Measurements from ENCODE around the gene YPEL2.
"Not testable (repeated sequence)": the region's sequence is repeated elsewhere in the genome, so short reads cannot be mapped to it uniquely, and the experiment has no call there.

Gene YPEL2

GRCh38 chr17:59389066-59389465, 57.6 kb downstream of the YPEL2 start:
- no peak for TF ChIP-seq POLR2A (IDR thresholded peaks at IDR 0.05; ENCODE audit: low read depth, low read length)
- TF ChIP-seq TAF1 (IDR thresholded peaks at IDR 0.05; ENCODE audit: borderline replicate concordance, low read depth, low read length), result no peak
- no peak for TF ChIP-seq POLR2AphosphoS5 (IDR thresholded peaks at IDR 0.05; ENCODE audit: low read depth, low read length)
- no peak for DNase-seq (ENCODE audit: insufficient read length)
- FAIRE-seq, result no peak

- no peak for DNase-seq (ENCODE audit: insufficient read length)
- TF ChIP-seq POLR2AphosphoS5 (IDR thresholded peaks at IDR 0.05; ENCODE audit: low read depth, low read length) (no peak), TAF1 (IDR thresholded peaks at IDR 0.05; ENCODE audit: borderline replicate concordance, low read depth, low read length) (no peak), POLR2A (IDR thresholded peaks at IDR 0.05; ENCODE audit: low read depth, low read length) (no peak)
- no peak for FAIRE-seq
These were observed 59.6 kb downstream of the YPEL2 start for GRCh38 chr17:59391021-59391420.

- FAIRE-seq, result no peak
- DNase-seq (ENCODE audit: insufficient read length), result no peak
- TF ChIP-seq POLR2A (IDR thresholded peaks at IDR 0.05; ENCODE audit: low read depth, low read length) (no peak), POLR2AphosphoS5 (IDR thresholded peaks at IDR 0.05; ENCODE audit: low read depth, low read length) (no peak), TAF1 (IDR thresholded peaks at IDR 0.05; ENCODE audit: borderline replicate concordance, low read depth, low read length) (no peak)
These were observed 61.7 kb downstream of the YPEL2 start for GRCh38 chr17:59392973-59393679.

- FAIRE-seq; DNase-seq (ENCODE audit: insufficient read length): not testable (repeated sequence)
These were observed 62.4 kb downstream of the YPEL2 start for GRCh38 chr17:59393742-59394410.

GRCh38 chr17:59396134-59396826, 64.8 kb downstream of the YPEL2 start:
- no peak for TF ChIP-seq TAF1 (IDR thresholded peaks at IDR 0.05; ENCODE audit: borderline replicate concordance, low read depth, low read length)
- TF ChIP-seq POLR2A (IDR thresholded peaks at IDR 0.05; ENCODE audit: low read depth, low read length), result no peak
- no peak for TF ChIP-seq POLR2AphosphoS5 (IDR thresholded peaks at IDR 0.05; ENCODE audit: low read depth, low read length)
- FAIRE-seq (no peak), DNase-seq (ENCODE audit: insufficient read length) (no peak)

GRCh38 chr17:59397316-59398073, 66.0 kb downstream of the YPEL2 start:
- FAIRE-seq (no peak), DNase-seq (ENCODE audit: insufficient read length) (no peak)
- no peak for TF ChIP-seq POLR2AphosphoS5 (IDR thresholded peaks at IDR 0.05; ENCODE audit: low read depth, low read length)

GRCh38 chr17:59399914-59400313, 68.5 kb downstream of the YPEL2 start:
- no peak for DNase-seq (ENCODE audit: insufficient read length)
- no peak for TF ChIP-seq TAF1 (IDR thresholded peaks at IDR 0.05; ENCODE audit: borderline replicate concordance, low read depth, low read length)
- FAIRE-seq, result no peak

- FAIRE-seq (no peak), DNase-seq (ENCODE audit: insufficient read length) (no peak)
- TF ChIP-seq POLR2A (IDR thresholded peaks at IDR 0.05; ENCODE audit: low read depth, low read length) (no peak), POLR2AphosphoS5 (IDR thresholded peaks at IDR 0.05; ENCODE audit: low read depth, low read length) (no peak), TAF1 (IDR thresholded peaks at IDR 0.05; ENCODE audit: borderline replicate concordance, low read depth, low read length) (no peak)
These were observed 69.4 kb downstream of the YPEL2 start for GRCh38 chr17:59400858-59401257.

GRCh38 chr17:59401274-59401673, 69.8 kb downstream of the YPEL2 start:
- no peak for TF ChIP-seq POLR2A (IDR thresholded peaks at IDR 0.05; ENCODE audit: low read depth, low read length)
- no peak for TF ChIP-seq POLR2AphosphoS5 (IDR thresholded peaks at IDR 0.05; ENCODE audit: low read depth, low read length)
- TF ChIP-seq TAF1 (IDR thresholded peaks at IDR 0.05; ENCODE audit: borderline replicate concordance, low read depth, low read length), result no peak
- DNase-seq (ENCODE audit: insufficient read length), result no peak
- no peak for FAIRE-seq

GRCh38 chr17:59401725-59402124, 70.3 kb downstream of the YPEL2 start:
- TF ChIP-seq POLR2AphosphoS5 (IDR thresholded peaks at IDR 0.05; ENCODE audit: low read depth, low read length) (no peak), POLR2A (IDR thresholded peaks at IDR 0.05; ENCODE audit: low read depth, low read length) (no peak), TAF1 (IDR thresholded peaks at IDR 0.05; ENCODE audit: borderline replicate concordance, low read depth, low read length) (no peak)
- FAIRE-seq (no peak), DNase-seq (ENCODE audit: insufficient read length) (no peak)

GRCh38 chr17:59402760-59403159, 71.3 kb downstream of the YPEL2 start:
- FAIRE-seq (no peak), DNase-seq (ENCODE audit: insufficient read length) (no peak)
- TF ChIP-seq POLR2AphosphoS5 (IDR thresholded peaks at IDR 0.05; ENCODE audit: low read depth, low read length) (no peak), POLR2A (IDR thresholded peaks at IDR 0.05; ENCODE audit: low read depth, low read length) (no peak), TAF1 (IDR thresholded peaks at IDR 0.05; ENCODE audit: borderline replicate concordance, low read depth, low read length) (no peak)

Data from GM12892 (cell line).